HepG2 (cell line): Measurements from ENCODE around the gene PLEKHH3. TPM values are rescaled to one million over a fixed set of nuclear protein-coding genes. Genes with fewer than 3 reads are reported as not detected.

Experiments used
- MIXL1 ChIP-seq: IDR thresholded peaks from 2 replicates; pipeline ENCODE4 v1.6.1; 2016
- NRL ChIP-seq: sonication (generic); formaldehyde crosslinking; IDR thresholded peaks from 2 replicates; pipeline ENCODE4 v1.5.0; 2020; ENCODE audit warnings: missing genetic modification reagents, mild to moderate bottlenecking, moderate library complexity, borderline replicate concordance
- PLRG1 ChIP-seq: fragments of 450-650 bp; conservative IDR thresholded peaks from 2 replicates; pipeline ENCODE4 v1.6.1; 2016
- SNAI1 ChIP-seq: sonication (generic); formaldehyde crosslinking; IDR thresholded peaks from 2 replicates; pipeline ENCODE4 v1.5.0; 2020; ENCODE audit warnings: mild to moderate bottlenecking, missing genetic modification reagents, borderline replicate concordance
- ZNF343 ChIP-seq: sonication (generic); formaldehyde crosslinking; IDR thresholded peaks from 2 replicates; pipeline ENCODE4 v1.4.0; 2020; ENCODE audit warnings: mild to moderate bottlenecking, missing genetic modification reagents
- ZNF768 ChIP-seq: sonication (generic); formaldehyde crosslinking; IDR thresholded peaks from 2 replicates; pipeline ENCODE4 v1.4.0; 2020; ENCODE audit warnings: missing genetic modification reagents
- polyA plus RNA-seq, 8 experiments: library from polyadenylated mRNA; depleted of rRNA in 3 of 8; stranded (reverse) in 7 of 8; unstranded in 1 of 8; fragments of >200 nt; fragmentation: Illumina TruSeq in 4 of 8; extraction: Trizol in 4 of 8; gene quantifications; 2 replicates each; pipeline versions ENCODE4 v1.2.1 to v1.2.3, GENCODE V29; 2011 to 2016; ENCODE audit warnings: low read depth in 4 of 8, missing spikeins in 1 of 8, mixed read lengths in 1 of 8; ENCODE audit not compliant: insufficient read depth in 1 of 8
- total RNA-seq, 5 experiments: library from RNA; depleted of rRNA; stranded (reverse); fragments of >200 nt; fragmentation: Illumina TruSeq; extraction: Trizol; gene quantifications; 2 replicates each; pipeline ENCODE4 v1.2.3, GENCODE V29; 2016; ENCODE audit warnings: low read depth in 1 of 5
- TF ChIP-seq, protein P1 (sequence below): sonication (generic); formaldehyde crosslinking; IDR thresholded peaks from 2 replicates; pipeline ENCODE4 v1.5.1; 2020; ENCODE audit warnings: missing genetic modification reagents, mild to moderate bottlenecking, borderline replicate concordance
- TF ChIP-seq, protein P2 (sequence below): sonication (generic); formaldehyde crosslinking; IDR thresholded peaks from 2 replicates; pipeline ENCODE4 v1.8.0; 2022; ENCODE audit warnings: missing genetic modification reagents, mild to moderate bottlenecking, inconsistent platforms, borderline replicate concordance
- TF ChIP-seq, protein P3 (sequence below): sonication (generic); formaldehyde crosslinking; IDR thresholded peaks from 2 replicates; pipeline ENCODE4 v1.8.1; 2023; ENCODE audit warnings: mild to moderate bottlenecking, missing genetic modification reagents
- TF ChIP-seq, protein P4 (sequence below): sonication (generic); formaldehyde crosslinking; IDR thresholded peaks from 2 replicates; pipeline ENCODE4 v1.5.1; 2020; ENCODE audit warnings: missing genetic modification reagents, mild to moderate bottlenecking, borderline replicate concordance
- TF ChIP-seq, protein P5 (sequence below): sonication (generic); formaldehyde crosslinking; IDR thresholded peaks from 2 replicates; pipeline ENCODE4 v1.9.0; 2022; ENCODE audit warnings: low read depth, missing genetic modification reagents
- TF ChIP-seq, protein P6 (sequence below): sonication (generic); formaldehyde crosslinking; IDR thresholded peaks from 2 replicates; pipeline ENCODE4 v1.5.0; 2020; ENCODE audit warnings: mild to moderate bottlenecking, missing genetic modification reagents
- TF ChIP-seq, protein P7 (sequence below), 2 experiments: sonication (generic) in 1 of 2; formaldehyde crosslinking in 1 of 2; IDR thresholded peaks; 2 replicates each; pipeline versions ENCODE4 v1.4.0 to v1.6.1; 2018 to 2020; ENCODE audit warnings: missing genetic modification reagents in 2 of 2, borderline replicate concordance in 1 of 2, low read depth in 1 of 2, mild to moderate bottlenecking in 1 of 2, missing biosample characterization in 1 of 2
- TF ChIP-seq, protein P8 (sequence below): sonication (generic); formaldehyde crosslinking; IDR thresholded peaks from 2 replicates; pipeline ENCODE4 v1.8.0; 2022; ENCODE audit warnings: mild to moderate bottlenecking, missing genetic modification reagents; ENCODE audit not compliant: insufficient replicate concordance

Gene PLEKHH3
- total and polyA plus RNA-seq, 2 of the 13 experiments (the other 11 are each of a cell fraction or from before 2014, with no cell fraction given), result 6.0 to 19.9 TPM

DNA sequence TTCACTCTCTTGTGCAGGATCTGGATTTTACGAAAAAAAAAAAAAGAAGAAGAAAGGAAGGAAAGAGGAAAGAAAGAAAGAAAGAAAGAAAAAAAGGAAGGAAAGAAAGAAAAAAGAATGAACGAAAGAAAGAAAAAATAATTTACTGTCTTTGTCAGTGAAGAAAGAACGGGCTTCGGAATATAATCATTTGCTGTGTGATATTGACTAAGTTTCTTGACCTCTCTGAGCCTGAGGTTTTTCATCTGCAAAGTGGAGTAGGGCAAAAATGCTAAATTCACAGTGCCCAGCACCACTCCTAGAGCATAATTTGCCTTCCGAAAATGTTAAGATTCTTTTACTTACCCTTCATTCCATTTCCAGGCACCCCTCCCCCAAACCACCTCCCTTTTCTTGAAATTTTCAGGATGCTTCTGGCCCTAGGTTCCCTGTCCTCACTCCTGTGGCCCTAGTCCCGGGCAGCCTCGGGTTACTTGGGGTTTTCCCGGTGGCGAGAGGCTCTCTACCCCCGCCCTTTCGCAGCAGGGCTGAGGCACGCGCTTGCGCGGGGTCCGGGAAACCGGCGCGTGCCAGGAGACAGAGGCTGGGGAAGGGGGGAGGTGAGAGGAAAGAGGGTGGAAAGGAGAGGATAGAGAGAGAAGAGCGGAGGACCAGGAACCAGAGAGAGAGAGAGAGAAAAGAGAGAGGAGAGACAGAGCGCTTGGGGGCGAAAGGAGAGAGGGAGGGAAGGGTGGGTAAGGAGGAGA is 5.4 kb upstream of the PLEKHH3 start, which contains the start of gene CNTNAP1 (continued):
- TF ChIP-seq, protein P1, sequence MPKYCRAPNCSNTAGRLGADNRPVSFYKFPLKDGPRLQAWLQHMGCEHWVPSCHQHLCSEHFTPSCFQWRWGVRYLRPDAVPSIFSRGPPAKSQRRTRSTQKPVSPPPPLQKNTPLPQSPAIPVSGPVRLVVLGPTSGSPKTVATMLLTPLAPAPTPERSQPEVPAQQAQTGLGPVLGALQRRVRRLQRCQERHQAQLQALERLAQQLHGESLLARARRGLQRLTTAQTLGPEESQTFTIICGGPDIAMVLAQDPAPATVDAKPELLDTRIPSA (CRISPR knock-in tag), result no peak
- TF ChIP-seq ZNF343 (CRISPR knock-in tag) (no peak), NRL (no peak), MIXL1 (CRISPR knock-in tag) (no peak), SNAI1 (CRISPR knock-in tag) (no peak), ZNF768 (CRISPR knock-in tag) (peak; percentile 93), PLRG1 (no peak)
- TF ChIP-seq, protein P2, sequence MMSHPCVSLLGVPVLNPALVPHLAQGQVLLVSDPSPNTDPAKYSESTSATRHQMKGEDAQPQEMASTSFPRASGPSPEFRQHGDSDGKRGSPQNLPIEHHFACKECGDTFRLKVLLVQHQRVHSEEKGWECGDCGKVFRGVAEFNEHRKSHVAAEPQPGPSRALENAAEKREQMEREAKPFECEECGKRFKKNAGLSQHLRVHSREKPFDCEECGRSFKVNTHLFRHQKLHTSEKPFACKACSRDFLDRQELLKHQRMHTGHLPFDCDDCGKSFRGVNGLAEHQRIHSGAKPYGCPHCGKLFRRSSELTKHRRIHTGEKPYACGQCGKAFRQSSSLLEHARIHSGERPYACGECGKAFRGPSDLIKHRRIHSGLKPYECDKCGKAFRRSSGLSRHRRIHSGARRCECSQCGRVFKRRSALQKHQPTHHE (CRISPR knock-in tag), result peak; percentile 23; the same call in 1 of the 2 replicates
- TF ChIP-seq, protein P3, sequence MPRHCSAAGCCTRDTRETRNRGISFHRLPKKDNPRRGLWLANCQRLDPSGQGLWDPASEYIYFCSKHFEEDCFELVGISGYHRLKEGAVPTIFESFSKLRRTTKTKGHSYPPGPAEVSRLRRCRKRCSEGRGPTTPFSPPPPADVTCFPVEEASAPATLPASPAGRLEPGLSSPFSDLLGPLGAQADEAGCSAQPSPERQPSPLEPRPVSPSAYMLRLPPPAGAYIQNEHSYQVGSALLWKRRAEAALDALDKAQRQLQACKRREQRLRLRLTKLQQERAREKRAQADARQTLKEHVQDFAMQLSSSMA, result no peak
- TF ChIP-seq, protein P4, sequence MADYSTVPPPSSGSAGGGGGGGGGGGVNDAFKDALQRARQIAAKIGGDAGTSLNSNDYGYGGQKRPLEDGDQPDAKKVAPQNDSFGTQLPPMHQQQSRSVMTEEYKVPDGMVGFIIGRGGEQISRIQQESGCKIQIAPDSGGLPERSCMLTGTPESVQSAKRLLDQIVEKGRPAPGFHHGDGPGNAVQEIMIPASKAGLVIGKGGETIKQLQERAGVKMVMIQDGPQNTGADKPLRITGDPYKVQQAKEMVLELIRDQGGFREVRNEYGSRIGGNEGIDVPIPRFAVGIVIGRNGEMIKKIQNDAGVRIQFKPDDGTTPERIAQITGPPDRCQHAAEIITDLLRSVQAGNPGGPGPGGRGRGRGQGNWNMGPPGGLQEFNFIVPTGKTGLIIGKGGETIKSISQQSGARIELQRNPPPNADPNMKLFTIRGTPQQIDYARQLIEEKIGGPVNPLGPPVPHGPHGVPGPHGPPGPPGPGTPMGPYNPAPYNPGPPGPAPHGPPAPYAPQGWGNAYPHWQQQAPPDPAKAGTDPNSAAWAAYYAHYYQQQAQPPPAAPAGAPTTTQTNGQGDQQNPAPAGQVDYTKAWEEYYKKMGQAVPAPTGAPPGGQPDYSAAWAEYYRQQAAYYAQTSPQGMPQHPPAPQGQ (CRISPR knock-in tag), result no peak
- TF ChIP-seq, protein P5, sequence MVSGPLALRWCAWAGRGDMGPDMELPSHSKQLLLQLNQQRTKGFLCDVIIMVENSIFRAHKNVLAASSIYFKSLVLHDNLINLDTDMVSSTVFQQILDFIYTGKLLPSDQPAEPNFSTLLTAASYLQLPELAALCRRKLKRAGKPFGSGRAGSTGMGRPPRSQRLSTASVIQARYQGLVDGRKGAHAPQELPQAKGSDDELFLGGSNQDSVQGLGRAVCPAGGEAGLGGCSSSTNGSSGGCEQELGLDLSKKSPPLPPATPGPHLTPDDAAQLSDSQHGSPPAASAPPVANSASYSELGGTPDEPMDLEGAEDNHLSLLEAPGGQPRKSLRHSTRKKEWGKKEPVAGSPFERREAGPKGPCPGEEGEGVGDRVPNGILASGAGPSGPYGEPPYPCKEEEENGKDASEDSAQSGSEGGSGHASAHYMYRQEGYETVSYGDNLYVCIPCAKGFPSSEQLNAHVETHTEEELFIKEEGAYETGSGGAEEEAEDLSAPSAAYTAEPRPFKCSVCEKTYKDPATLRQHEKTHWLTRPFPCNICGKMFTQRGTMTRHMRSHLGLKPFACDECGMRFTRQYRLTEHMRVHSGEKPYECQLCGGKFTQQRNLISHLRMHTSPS (CRISPR knock-in tag), result no peak
- TF ChIP-seq, protein P6, sequence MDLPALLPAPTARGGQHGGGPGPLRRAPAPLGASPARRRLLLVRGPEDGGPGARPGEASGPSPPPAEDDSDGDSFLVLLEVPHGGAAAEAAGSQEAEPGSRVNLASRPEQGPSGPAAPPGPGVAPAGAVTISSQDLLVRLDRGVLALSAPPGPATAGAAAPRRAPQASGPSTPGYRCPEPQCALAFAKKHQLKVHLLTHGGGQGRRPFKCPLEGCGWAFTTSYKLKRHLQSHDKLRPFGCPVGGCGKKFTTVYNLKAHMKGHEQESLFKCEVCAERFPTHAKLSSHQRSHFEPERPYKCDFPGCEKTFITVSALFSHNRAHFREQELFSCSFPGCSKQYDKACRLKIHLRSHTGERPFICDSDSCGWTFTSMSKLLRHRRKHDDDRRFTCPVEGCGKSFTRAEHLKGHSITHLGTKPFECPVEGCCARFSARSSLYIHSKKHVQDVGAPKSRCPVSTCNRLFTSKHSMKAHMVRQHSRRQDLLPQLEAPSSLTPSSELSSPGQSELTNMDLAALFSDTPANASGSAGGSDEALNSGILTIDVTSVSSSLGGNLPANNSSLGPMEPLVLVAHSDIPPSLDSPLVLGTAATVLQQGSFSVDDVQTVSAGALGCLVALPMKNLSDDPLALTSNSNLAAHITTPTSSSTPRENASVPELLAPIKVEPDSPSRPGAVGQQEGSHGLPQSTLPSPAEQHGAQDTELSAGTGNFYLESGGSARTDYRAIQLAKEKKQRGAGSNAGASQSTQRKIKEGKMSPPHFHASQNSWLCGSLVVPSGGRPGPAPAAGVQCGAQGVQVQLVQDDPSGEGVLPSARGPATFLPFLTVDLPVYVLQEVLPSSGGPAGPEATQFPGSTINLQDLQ (CRISPR knock-in tag), result no peak
- TF ChIP-seq, protein P7, sequence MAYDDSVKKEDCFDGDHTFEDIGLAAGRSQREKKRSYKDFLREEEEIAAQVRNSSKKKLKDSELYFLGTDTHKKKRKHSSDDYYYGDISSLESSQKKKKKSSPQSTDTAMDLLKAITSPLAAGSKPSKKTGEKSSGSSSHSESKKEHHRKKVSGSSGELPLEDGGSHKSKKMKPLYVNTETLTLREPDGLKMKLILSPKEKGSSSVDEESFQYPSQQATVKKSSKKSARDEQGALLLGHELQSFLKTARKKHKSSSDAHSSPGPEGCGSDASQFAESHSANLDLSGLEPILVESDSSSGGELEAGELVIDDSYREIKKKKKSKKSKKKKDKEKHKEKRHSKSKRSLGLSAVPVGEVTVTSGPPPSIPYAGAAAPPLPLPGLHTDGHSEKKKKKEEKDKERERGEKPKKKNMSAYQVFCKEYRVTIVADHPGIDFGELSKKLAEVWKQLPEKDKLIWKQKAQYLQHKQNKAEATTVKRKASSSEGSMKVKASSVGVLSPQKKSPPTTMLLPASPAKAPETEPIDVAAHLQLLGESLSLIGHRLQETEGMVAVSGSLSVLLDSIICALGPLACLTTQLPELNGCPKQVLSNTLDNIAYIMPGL (CRISPR knock-in tag; IDR thresholded peaks at IDR 0.05; ENCODE audit: borderline replicate concordance in 1 of 2, low read depth in 1 of 2), result peak in 1 of 2 experiments; percentile 39; a peak in 1 of 4 replicates
- TF ChIP-seq, protein P8, sequence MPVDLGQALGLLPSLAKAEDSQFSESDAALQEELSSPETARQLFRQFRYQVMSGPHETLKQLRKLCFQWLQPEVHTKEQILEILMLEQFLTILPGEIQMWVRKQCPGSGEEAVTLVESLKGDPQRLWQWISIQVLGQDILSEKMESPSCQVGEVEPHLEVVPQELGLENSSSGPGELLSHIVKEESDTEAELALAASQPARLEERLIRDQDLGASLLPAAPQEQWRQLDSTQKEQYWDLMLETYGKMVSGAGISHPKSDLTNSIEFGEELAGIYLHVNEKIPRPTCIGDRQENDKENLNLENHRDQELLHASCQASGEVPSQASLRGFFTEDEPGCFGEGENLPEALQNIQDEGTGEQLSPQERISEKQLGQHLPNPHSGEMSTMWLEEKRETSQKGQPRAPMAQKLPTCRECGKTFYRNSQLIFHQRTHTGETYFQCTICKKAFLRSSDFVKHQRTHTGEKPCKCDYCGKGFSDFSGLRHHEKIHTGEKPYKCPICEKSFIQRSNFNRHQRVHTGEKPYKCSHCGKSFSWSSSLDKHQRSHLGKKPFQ, result no peak
